Measurements from ENCODE around the gene RNASE13.
A peak's percentile ranks its signal among the peaks of the same experiment; 100 is the strongest.
"Not testable (repeated sequence)": the region's sequence is repeated elsewhere in the genome, so short reads cannot be mapped to it uniquely, and the experiment has no call there.

Gene RNASE13

GRCh38 chr14:21040941-21041340, 6.3 kb upstream of the RNASE13 start:
- DNase-seq: not testable (repeated sequence)

- no peak for DNase-seq
Measured at GRCh38 chr14:21040370-21040925, 5.8 kb upstream of the RNASE13 start.

GRCh38 chr14:21039585-21040369, 5.2 kb upstream of the RNASE13 start:
- peak in 1 of 2 experiments; percentile 58 for DNase-seq

- DNase-seq: no peak
Measured at GRCh38 chr14:21038441-21039422, 4.1 kb upstream of the RNASE13 start.

- no peak for DNase-seq
Measured at GRCh38 chr14:21037156-21037555, 2.5 kb upstream of the RNASE13 start.

GRCh38 chr14:21036751-21037150, 2.1 kb upstream of the RNASE13 start:
- no peak for DNase-seq

GRCh38 chr14:21033133-21033698, 1.4 kb downstream of the RNASE13 start:
- no peak for DNase-seq

- no peak for DNase-seq
Measured at GRCh38 chr14:21032326-21033132, 2.1 kb downstream of the RNASE13 start.

GRCh38 chr14:21030531-21030930, 4.1 kb downstream of the RNASE13 start:
- no peak for DNase-seq

- no peak for DNase-seq
Measured at GRCh38 chr14:21029917-21030316, 4.7 kb downstream of the RNASE13 start, which contains the start of gene TPPP2. TPPP2 (plus strand) TSS chr14:21030217; CDS start chr14:21030582, 365 bp downstream.

- DNase-seq: no peak
Measured at GRCh38 chr14:21026988-21027315, 7.7 kb downstream of the RNASE13 start.

- no peak for DNase-seq
Measured at GRCh38 chr14:21026274-21026987, 8.2 kb downstream of the RNASE13 start.

- DNase-seq: no peak
Measured at GRCh38 chr14:21025371-21026273, 9.0 kb downstream of the RNASE13 start.

GRCh38 chr14:21024585-21025370, 9.8 kb downstream of the RNASE13 start, which contains the start of gene NDRG2:
NDRG2 (minus strand) TSS chr14:21025061; CDS start chr14:21023315, 1,746 bp downstream.
- DNase-seq: peak in 1 of 2 experiments; percentile 52

GRCh38 chr14:21023817-21024584, 10.6 kb downstream of the RNASE13 start:
- no peak for DNase-seq

GRCh38 chr14:21023174-21023573, 11.4 kb downstream of the RNASE13 start:
- no peak for DNase-seq

GRCh38 chr14:21022686-21023085, 11.9 kb downstream of the RNASE13 start:
- DNase-seq: no peak

GRCh38 chr14:21020977-21021545, 13.5 kb downstream of the RNASE13 start:
- no peak for DNase-seq
